ENCODE measurements around the gene PCNX2.

Gene PCNX2

DNA sequence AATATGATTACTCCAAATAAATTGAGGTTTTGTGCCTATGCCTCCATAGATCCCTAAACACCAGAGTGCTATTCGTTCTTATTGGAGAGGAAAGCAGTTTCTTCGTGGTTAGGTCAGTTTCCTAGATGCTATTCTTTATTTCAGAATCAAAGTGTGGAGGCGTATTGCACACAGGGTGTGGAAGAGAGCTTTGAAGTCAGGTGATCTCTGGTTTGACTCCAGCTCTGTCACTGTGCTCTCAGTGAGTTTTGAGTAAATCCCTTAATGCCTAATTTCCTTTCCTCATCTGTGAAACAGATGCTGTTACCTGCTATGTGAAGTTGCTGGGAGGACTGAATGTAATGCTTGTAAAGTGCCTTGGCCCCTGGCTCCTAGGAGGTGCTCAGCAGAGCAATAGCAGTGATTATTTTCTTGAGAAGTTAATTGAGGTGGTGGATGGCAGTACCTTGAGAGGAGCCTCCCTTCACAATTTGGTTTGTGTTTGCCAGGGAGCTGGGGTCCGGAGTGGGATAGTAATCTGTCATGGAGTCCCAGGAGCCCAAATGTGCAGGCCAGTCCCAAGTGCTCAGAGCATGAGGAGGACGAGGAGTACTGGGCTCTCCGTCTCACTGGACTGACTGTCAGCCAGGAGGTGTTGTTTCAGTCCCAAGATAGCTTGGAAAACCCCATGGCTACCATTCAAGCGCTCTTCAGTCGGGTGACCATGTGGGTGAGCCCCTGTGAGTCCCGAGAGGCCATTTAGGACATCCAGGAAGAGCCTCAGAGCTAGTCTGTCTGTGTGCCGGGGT is 330.2 kb downstream of the PCNX2 start:
- no peaks in the 10 kb centered on the region for H3K9me3 Mint-ChIP-seq
- H3K4me3 Mint-ChIP-seq: no peak overlapping the region
- H3K27me3 Mint-ChIP-seq: no peaks in the 10 kb centered on the region
- no peak overlapping the region for H3K27ac Mint-ChIP-seq
- H3K4me1 Mint-ChIP-seq (ENCODE audit: low read depth): peaks cover 52% of the 10 kb centered on the region
- peaks cover 60% of the 10 kb centered on the region for H3K36me3 Mint-ChIP-seq (ENCODE audit: low read depth)

- Mint-ChIP-seq H3K4me3 (no peak overlapping the region), H3K27ac (no peak overlapping the region), H3K36me3 (ENCODE audit: low read depth) (peaks cover 57% of the 10 kb centered on the region), H3K4me1 (ENCODE audit: low read depth) (peaks cover 52% of the 10 kb centered on the region), H3K9me3 (no peaks in the 10 kb centered on the region), H3K27me3 (no peaks in the 10 kb centered on the region)
These were observed 330.9 kb downstream of the PCNX2 start for GRCh38 chr1:232964601-232965000.

DNA sequence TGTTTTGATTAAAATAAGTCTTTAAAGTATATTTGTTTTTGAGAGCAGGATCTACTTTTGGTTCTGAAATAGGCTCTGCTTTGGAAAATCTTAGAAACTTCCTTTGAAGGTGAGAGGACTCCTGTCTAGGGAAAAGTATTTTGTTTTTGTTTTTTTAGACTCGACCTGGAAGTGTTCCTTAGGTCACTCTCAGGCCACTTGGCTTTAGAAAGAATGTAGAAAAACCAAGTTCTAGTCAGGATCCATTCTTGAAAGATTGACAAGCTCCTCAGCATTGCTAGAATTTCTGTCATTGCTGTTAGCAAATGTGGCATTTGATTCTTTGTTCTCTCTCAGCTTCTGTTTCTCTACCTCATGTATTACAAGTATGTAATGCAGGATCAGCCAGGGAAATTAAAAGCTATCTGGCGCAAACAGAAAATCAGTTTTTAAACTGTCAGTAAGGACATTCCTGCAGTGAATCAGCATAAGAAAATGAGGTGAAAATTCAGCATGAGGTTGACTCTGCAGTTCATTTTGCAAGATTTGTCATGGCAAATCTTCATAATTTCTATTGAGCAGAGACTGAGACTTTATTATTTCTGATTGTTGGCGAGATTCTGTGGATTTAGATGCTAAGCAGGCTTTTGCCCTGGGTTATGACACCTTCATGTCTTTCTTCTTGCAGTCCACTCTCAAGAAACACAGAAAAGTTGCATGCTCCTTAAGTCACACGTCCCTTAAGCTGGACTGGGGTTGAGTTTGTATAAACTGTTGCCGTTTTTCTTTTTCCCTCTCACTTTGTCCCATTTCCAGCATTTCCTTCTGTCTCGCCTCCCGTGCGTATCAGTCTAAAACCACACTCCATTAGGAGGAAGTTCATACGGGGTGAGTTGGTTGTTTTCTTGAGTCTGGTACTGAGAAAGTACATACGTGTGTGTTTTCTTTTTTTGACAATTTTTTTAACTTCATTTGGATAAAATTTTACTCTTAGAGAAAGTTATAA is 332.5 kb downstream of the PCNX2 start:
- H3K27ac Mint-ChIP-seq: no peak overlapping the region
- no peak overlapping the region for H3K4me3 Mint-ChIP-seq
- H3K27me3 Mint-ChIP-seq: no peaks in the 10 kb centered on the region
- H3K4me1 Mint-ChIP-seq (ENCODE audit: low read depth): peaks cover 44% of the 10 kb centered on the region
- H3K36me3 Mint-ChIP-seq (ENCODE audit: low read depth): peaks cover 58% of the 10 kb centered on the region
- peaks cover 8% of the 10 kb centered on the region for H3K9me3 Mint-ChIP-seq

DNA sequence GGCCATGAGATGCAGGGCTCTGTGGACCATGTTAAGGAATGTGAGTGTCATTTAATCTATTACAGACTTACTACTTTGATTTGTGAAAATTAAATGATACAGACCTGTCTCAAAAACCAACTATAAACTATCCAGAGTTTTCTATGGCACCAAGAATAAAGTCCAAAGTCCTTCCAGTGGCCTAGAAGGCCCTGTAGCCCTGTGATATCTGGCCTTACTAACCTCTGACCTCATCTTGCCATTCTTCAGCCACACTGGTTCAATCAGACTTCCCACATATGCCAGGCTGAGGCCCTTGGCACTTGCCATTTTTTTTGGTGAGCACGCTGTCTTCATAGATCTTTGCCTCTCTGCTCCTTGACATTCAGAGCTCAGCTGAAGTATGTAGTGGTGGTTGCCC is 337.5 kb downstream of the PCNX2 start:
- Mint-ChIP-seq H3K9me3 (peaks cover 20% of the 10 kb centered on the region), H3K36me3 (ENCODE audit: low read depth) (peaks cover 66% of the 10 kb centered on the region), H3K4me1 (ENCODE audit: low read depth) (peaks cover 21% of the 10 kb centered on the region), H3K27me3 (no peaks in the 10 kb centered on the region), H3K4me3 (no peak overlapping the region), H3K27ac (no peak overlapping the region)

- H3K27me3 Mint-ChIP-seq: no peaks in the 10 kb centered on the region
- H3K36me3 Mint-ChIP-seq (ENCODE audit: low read depth): peaks cover 57% of the 10 kb centered on the region
- H3K4me3 Mint-ChIP-seq: no peak overlapping the region
- peaks cover 20% of the 10 kb centered on the region for H3K9me3 Mint-ChIP-seq
- no peak overlapping the region for H3K27ac Mint-ChIP-seq
- peaks cover 25% of the 10 kb centered on the region for H3K4me1 Mint-ChIP-seq (ENCODE audit: low read depth)
These were observed 339.4 kb downstream of the PCNX2 start for GRCh38 chr1:232956081-232956480.

DNA sequence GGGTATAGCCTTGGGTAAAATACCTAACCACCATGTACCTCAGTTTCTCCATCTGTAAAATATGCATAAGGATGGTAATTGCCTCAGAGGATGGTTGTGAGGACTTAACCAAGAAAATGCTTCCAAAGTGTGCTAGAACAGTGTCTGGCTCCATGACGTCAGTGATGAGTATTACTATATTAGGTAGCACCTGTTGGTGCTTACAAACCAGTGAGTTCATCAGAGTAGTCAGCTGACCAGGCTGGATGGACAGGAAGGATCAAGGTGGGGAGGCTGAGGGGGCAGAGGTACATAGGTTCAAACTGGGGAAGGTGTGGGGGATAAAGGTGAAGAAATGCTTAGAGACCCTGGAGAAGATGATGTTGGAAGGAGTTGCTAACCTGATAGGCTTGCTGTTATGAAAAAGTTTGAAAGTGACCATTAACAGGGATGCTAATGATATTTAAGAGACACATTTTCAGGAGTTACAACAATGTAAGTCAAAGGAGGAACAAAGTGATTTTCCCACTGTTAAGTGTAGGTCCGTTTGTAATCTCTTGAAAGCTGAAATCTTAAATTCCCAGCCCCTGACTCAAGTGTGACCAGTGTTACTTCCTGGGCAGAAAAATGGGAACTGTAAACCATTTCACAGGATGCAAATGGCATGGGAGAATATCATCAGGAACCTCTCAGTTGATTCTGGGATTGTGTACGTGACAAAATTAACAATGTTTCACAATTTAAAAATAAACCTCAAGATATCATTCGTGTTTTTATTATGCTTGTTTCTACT is 340.7 kb downstream of the PCNX2 start:
- H3K27ac Mint-ChIP-seq: no peak overlapping the region
- peaks cover 51% of the 10 kb centered on the region for H3K36me3 Mint-ChIP-seq (ENCODE audit: low read depth)
- H3K27me3 Mint-ChIP-seq: no peaks in the 10 kb centered on the region
- H3K4me3 Mint-ChIP-seq: no peak overlapping the region
- H3K4me1 Mint-ChIP-seq (ENCODE audit: low read depth): peaks cover 33% of the 10 kb centered on the region
- peaks cover 20% of the 10 kb centered on the region for H3K9me3 Mint-ChIP-seq

DNA sequence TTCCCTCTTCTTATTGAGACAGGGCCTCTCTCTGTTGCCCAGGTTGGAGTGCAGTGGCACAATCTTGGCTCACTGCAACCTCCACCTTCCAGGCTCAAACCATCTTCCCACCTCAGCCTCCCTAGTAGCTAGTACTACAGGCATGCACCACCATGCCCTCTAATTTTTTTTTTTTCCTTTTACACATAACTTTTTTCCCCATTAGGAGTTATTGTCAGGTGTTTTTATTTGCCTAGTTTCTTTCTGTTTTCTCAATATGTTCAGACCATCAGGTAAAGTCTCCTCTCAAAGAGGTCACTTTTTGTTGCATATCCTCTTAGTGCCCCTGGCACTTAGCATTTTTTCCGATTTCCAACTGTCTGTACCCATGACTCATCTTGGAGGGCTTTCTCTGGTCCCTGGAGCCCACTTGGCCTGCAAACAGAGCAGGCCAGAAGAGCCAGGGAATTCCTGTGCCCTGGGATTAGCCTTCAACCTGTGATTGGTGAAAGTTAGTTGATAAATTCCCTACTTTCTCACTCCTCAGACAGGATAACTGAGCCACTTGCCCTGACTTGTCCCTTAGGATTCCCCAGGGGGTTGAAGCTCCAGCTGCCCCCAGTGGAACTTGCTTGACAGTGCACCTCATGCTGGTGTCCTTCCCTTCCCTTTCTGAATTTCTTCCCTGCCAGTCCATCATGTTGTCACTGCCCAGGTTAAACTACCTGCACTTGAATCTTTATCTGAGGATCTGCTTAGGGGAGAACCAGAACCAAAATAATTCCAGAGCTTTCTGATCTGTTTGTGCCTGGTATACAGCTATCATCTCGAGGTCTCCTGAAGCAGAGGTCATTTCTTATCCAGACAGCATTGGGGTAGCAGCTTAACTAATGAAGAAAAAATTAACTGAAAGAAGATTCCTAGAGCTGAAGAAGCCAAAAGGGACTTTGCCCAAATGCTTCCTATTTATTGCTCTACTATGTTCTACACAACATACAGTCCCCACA is 342.7 kb downstream of the PCNX2 start:
- peak overlapping the region; percentile 94 for H3K4me3 Mint-ChIP-seq
- peak overlapping the region; percentile 30 for H3K27ac Mint-ChIP-seq
- H3K4me1 Mint-ChIP-seq (ENCODE audit: low read depth): peaks cover 40% of the 10 kb centered on the region
- peaks cover 31% of the 10 kb centered on the region for H3K36me3 Mint-ChIP-seq (ENCODE audit: low read depth)
- peaks cover 9% of the 10 kb centered on the region for H3K9me3 Mint-ChIP-seq
- H3K27me3 Mint-ChIP-seq: no peaks in the 10 kb centered on the region

DNA sequence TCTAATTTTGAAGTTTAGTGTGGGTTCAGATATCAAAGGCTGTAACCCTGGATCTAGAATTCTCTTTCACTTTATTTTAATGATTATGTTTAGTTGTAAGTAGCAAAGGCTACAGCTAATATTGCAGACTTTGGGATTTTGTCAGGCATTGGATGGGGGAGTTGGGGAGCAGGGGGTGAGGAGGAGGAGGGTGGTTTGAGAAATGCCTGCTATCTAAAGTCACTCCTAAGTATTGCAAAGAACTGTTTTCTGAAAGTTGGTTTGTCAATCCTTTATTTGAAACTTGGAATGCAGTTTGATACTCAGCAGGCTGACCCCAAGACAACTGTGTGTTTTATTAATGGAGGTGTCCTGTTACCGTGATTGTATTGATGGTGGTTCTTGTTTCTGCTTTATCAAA is 343.9 kb downstream of the PCNX2 start:
- peak overlapping the region; percentile 94 for H3K4me3 Mint-ChIP-seq
- peak overlapping the region; percentile 94 for H3K27ac Mint-ChIP-seq
- H3K9me3 Mint-ChIP-seq: no peaks in the 10 kb centered on the region
- peaks cover 20% of the 10 kb centered on the region for H3K36me3 Mint-ChIP-seq (ENCODE audit: low read depth)
- peaks cover 40% of the 10 kb centered on the region for H3K4me1 Mint-ChIP-seq (ENCODE audit: low read depth)
- no peaks in the 10 kb centered on the region for H3K27me3 Mint-ChIP-seq

GRCh38 chr1:232951180-232951579 is 344.3 kb downstream of the PCNX2 start:
- H3K36me3 Mint-ChIP-seq (ENCODE audit: low read depth): peaks cover 16% of the 10 kb centered on the region
- peaks cover 42% of the 10 kb centered on the region for H3K4me1 Mint-ChIP-seq (ENCODE audit: low read depth)
- no peaks in the 10 kb centered on the region for H3K27me3 Mint-ChIP-seq
- H3K4me3 Mint-ChIP-seq: peak overlapping the region; percentile 94
- no peaks in the 10 kb centered on the region for H3K9me3 Mint-ChIP-seq
- peak overlapping the region; percentile 94 for H3K27ac Mint-ChIP-seq

DNA sequence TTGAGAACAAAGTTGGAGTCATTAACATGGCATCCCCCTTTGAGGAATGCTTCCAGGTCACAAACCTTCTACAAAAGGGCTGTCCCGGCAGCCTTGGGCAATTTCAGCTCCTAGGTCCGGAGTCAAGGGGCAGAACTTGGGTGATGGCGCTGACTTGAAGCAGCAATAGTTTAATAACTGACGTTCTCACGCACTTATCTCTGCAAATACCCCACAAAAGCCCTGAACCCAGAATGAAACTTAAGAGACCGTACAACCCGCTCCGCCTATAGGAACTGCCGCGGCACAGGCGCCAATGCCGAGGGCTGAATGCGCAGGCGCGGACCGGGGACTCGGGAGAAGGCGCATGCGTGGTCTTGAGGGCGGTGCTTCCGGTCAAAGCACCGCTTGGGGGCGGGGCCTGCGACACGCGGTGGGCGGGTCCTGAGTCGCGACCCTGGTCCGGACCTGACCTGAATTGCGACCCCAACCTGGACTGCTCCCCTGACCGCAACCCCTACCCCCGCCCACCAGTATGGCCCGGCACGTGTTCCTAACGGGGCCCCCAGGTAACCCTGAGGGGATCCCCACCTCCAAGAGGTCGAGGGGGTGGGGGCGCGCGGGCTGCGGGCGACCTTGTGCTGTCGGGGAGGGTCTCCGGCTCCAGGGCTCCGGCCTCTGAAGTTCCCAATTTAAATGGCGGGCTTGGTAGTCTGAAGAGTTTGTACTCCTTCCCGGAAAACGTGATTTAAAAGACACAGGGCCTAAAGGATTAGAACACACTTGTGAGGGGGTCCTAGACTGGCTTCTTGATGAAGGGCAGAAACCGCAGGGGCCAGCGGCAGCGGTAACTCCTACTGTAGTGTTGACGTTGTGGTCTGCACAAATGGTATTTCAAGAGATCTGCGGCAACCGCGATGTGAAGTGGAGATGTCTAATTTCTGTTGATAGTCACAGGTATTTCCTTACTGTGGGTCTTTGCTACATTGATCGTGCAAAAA is 345.0 kb downstream of the PCNX2 start, which contains the start of gene NTPCR:
NTPCR (plus strand) TSS at position 415 of the 980 bp plus-strand sequence; CDS start at position 515, 100 bp downstream.
- H3K9me3 Mint-ChIP-seq: no peaks in the 10 kb centered on the region
- H3K36me3 Mint-ChIP-seq (ENCODE audit: low read depth): peaks cover 12% of the 10 kb centered on the region
- peak within 1 kb of the TSS; percentile 94 for H3K27ac Mint-ChIP-seq
- H3K4me1 Mint-ChIP-seq (ENCODE audit: low read depth): peaks cover 49% of the 10 kb centered on the region
- H3K4me3 Mint-ChIP-seq: peak within 1 kb of the TSS; percentile 94
- H3K27me3 Mint-ChIP-seq: no peaks in the 10 kb centered on the region

GRCh38 chr1:232949636-232950196 is 345.8 kb downstream of the PCNX2 start:
- Mint-ChIP-seq H3K27me3 (no peaks in the 10 kb centered on the region), H3K9me3 (no peaks in the 10 kb centered on the region), H3K27ac (peak overlapping the region; percentile 94), H3K4me1 (ENCODE audit: low read depth) (peaks cover 56% of the 10 kb centered on the region), H3K36me3 (ENCODE audit: low read depth) (peaks cover 7% of the 10 kb centered on the region), H3K4me3 (peak overlapping the region; percentile 94)

DNA sequence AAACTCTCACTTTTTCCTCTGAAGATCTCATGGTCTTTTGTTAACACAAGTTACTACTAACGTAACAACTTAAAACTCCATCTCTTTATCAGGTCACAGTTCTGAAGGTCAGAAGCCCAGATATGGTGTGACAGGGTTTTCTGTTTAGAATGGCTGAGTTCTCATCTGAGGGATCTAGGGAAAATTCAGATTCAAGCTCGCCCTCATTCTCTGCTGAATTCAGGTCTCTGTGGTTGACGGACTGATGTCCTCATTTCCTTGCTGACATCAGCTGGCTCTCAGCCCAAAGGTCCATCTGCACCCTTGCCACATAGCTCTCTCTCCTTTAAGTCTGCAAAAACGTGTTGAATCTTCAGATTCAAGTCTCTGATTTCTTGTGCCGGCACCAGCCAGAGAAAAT is 351.2 kb downstream of the PCNX2 start:
- Mint-ChIP-seq H3K36me3 (ENCODE audit: low read depth) (no peaks in the 10 kb centered on the region), H3K27ac (peak overlapping the region; percentile 97), H3K9me3 (peaks cover 4% of the 10 kb centered on the region), H3K27me3 (no peaks in the 10 kb centered on the region), H3K4me1 (ENCODE audit: low read depth) (peaks cover 52% of the 10 kb centered on the region), H3K4me3 (peak overlapping the region; percentile 63)

Data from stimulated activated naive CD8-positive, alpha-beta T cell treated with anti-CD3 and anti-CD28 coated beads, Interleukin-15, Interleukin-2, amounts not matched to agents 100 ng/mL and 50 ng/mL, for 24 hours (primary cell).